Measurements from ENCODE around the gene SLX9.

GRCh38 chr21:45012662-45013259, 72.9 kb downstream of the SLX9 start:
- no peak for TF ChIP-seq CTCF (conservative IDR thresholded peaks at IDR 0.05; ENCODE audit: low read depth, low read length)
- TF ChIP-seq EZH2 (IDR thresholded peaks at IDR 0.05; ENCODE audit: low read length, unreplicated experiment) = no peak
